Measurements from ENCODE around the gene BCL7A.

DNA sequence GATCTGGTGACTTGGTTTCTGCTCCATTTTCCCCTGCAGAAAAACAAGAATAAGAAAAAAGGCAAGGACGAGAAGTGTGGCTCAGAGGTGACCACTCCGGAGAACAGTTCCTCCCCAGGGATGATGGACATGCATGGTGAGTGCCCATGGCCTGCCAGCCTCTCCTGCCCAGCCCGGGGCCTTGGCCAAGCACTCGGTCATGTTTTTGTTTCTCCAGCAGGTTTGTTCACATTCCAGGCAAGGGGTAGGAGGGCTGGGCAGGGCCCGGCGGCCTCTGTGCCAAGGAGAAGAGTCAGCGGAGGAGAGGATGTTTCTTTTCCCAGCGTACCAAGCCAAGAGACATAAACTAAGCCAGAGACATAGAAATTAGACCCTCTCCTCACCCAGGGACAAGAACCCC lies 13.6 kb downstream of the BCL7A start:
- no peak for TF ChIP-seq POLR2A (IDR thresholded peaks at IDR 0.05; ENCODE audit: low read length)
- TF ChIP-seq, protein P1, sequence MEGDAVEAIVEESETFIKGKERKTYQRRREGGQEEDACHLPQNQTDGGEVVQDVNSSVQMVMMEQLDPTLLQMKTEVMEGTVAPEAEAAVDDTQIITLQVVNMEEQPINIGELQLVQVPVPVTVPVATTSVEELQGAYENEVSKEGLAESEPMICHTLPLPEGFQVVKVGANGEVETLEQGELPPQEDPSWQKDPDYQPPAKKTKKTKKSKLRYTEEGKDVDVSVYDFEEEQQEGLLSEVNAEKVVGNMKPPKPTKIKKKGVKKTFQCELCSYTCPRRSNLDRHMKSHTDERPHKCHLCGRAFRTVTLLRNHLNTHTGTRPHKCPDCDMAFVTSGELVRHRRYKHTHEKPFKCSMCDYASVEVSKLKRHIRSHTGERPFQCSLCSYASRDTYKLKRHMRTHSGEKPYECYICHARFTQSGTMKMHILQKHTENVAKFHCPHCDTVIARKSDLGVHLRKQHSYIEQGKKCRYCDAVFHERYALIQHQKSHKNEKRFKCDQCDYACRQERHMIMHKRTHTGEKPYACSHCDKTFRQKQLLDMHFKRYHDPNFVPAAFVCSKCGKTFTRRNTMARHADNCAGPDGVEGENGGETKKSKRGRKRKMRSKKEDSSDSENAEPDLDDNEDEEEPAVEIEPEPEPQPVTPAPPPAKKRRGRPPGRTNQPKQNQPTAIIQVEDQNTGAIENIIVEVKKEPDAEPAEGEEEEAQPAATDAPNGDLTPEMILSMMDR (IDR thresholded peaks at IDR 0.05): no peak
- TF ChIP-seq MAX (IDR thresholded peaks at IDR 0.05): no peak

All from A549 (cell line).